NCI-H524 treated with DMSO at 0.1 percent for 48 hours (cell line): Measurements from ENCODE around the gene ZSWIM5.
"Not testable (repeated sequence)": the region's sequence is repeated elsewhere in the genome, so short reads cannot be mapped to it uniquely, and the experiment has no call there.

Source experiments
- DNase-seq: peaks from one replicate; lab custom pipeline; 2025; lab: John Stamatoyannopoulos, UW

The ZSWIM5 gene

DNA sequence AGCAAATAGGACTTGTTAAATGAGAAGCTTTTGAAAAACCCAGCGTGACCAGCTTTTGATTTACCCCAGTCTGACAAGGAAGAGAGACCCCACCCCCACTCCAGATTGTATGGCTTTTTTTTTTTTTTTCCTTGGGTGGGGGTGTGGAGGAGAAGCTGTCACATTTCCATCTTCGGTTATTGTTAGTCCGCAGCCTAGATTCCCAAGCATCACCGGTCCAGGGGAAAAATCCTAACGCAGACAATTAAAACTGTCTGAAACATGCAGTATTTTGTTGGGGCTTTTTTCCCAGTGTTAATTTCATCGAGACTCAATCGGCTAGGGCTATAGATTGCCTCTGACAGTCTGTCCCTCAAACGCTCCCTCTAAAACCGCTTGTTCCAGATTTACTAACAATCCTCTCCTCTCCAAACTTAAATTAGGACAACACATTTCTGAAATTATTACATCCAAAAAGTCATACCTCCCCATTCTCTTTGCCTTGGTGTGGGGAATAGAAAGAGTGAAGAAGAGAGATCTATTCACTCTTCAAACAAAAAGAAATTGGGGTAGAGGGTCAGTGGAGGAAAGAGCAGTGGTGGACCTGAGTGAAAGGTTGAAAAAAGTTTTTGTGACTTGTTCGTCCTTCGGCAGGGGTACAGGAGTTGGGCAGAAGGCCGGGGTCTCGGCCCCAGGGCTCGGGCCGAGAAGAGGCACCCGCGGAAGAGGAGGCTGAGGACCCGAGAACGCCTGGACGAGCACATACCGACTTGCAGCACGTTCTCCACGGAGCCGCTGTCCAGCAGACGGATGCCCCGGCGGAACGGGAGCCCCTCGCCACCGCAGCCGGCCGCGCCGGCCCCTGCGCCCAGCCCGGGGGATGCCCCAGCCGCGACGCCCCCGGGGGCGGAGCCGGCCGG is 1.1 kb downstream of the ZSWIM5 start:
- DNase-seq = no peak

DNA sequence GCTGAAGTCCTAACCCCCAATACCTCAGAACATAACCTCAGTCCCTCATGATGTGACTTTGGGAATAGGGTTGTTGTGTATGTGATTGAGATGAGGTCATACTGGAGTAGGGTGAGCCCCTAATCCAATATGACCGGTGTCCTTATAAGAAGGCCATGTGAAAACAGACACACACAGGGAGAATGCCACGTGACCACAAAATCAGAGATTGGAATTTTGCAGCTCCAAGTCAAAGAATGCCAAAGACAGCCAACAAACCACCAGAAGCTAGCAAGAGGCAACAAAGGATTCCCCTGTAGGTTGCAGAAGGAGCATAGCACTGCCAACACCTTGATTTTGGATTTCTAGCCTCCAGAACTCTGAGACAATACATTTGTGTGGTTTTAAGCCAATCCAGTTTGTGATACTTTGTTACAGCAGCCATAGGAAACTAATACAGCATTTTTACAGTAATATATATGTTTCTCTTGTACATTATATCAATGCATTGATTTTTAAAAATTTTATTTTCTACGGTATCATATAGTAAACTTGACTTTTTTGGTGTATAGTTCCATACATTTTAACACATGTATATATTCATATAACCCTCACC is 5.4 kb downstream of the ZSWIM5 start:
- DNase-seq = no peak

DNA sequence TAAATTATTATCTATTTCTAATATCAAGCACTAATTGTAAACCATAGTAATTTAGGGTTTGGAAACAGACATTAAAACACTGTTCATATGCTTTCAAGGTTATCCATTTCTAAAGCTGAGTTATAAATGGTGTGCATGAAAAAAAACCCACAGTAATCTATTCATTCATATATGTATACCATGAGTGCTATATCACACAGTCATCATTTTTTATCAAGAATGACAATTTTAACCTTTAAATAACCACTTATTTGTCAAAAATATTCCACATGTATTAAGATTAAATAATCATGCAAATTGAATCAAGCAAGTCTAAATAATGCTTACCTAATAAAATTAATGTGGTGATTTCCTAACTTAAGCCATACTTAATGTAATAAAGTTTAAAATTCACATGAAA is 6.0 kb downstream of the ZSWIM5 start:
- DNase-seq = no peak

DNA sequence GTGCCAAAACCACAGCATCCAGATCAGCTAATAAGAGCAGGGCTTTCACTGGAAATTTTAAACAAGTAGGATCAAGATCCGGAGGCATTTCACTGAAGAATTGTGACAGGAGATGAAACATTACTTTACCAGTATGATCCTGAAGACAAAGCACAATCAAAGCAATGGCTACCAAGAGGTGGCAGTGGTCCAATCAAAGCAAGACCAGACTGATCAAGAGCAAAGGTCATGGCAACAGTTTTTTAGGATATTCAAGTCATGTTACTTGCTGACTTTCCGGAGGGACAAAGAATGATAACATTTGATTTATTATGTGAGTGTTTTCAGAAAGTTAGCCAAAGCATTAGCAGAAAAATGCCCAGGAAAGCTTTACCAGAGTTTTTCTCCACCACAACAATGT is 8.2 kb downstream of the ZSWIM5 start:
- no peak for DNase-seq

DNA sequence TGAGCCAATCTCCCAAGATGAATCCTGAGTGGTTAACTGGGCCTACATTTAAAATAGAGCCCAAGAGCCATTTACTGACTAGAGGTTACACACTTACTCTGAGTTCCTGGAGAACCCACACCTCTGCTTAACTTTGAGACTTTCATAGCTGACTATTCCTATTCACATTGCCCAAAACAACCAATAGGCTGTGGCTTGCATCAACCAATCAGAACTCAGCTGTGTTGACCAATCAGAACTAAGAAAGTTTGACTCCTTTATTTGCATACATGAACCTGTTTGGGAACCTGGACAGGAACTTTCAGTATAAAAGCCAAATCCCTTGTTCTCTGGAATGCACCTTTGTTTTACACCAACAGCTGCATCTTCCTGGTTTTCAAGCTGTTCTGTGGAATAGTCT is 9.5 kb downstream of the ZSWIM5 start:
- no peak for DNase-seq

DNA sequence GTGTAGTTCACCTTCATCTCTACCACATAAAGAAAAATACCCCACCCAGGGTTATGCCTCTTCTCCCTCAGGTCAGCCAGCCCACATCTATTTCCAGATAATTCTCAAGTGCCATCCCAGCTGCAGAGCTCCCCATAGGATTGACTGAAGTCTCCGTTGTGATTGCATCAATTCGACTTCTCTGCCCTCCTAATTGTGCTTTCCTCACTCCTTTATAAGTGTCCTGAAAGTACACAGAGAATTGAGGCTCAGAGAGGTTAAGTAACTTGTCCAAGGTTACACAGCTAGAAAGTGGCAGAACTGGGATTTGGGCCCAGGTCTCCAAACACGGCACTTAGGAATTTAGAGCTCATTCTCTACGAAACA is 15.0 kb downstream of the ZSWIM5 start:
- no peak for DNase-seq

DNA sequence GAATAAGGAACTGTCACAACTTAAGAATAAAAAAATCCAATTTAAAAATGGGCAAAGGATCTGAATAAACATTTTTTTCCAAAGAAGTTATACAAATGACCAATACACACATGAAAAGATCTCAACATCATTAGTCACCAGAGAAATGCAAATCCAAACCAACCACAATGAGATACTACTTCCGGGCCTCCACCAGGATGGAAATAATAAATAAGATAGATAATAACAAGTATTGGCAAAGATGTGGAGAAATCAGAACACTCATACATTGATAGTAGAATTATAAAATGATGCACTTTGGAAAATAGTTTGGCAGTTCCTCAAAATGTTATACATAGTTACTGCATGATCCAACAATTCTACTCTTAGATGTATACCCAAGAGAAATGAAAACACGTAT is 18.7 kb downstream of the ZSWIM5 start:
- DNase-seq = no peak

DNA sequence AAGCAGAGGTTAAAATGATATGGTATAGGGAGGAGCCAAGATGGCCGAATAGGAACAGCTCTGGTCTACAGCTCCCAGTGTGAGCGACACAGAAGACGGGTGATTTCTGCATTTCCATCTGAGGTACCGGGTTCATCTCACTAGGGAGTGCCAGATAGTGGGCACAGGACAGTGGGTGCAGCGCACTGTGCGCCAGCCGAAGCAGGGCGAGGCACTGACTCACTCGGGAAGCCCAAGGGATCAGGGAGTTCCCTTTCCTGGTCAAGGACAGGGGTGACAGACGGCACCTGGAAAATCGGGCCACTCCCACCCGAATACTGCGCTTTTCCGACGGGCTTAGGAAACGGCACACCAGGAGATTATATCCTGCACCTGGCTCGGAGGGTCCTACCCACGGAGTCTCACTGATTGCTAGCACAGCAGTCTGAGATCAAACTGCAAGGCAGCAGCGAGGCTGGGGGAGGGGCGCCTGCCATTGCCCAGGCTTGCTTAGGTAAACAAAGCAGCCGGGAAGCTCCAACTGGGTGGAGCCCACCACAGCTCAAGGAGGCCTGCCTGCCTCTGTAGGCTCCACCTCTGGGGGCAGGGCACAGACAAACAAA is 26.4 kb downstream of the ZSWIM5 start:
- not testable (repeated sequence) for DNase-seq

DNA sequence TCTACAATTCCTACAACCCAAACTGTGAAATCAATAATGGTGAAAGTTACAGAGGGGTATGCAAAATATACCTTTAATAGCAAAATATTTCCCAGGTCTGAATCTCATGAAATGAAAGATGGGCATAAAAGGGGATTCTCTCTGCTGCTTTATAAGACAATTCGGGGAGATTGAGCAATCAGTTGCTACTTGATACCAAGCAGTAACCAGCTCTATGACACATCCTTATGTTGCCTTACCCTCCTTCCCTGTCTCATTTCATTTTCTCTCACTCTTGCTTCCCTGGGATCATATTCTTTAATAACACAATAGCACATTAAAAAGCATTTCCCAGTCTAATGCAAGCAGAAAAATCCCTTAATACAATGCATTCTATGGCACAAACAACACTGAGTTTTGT is 29.0 kb downstream of the ZSWIM5 start:
- no peak for DNase-seq

DNA sequence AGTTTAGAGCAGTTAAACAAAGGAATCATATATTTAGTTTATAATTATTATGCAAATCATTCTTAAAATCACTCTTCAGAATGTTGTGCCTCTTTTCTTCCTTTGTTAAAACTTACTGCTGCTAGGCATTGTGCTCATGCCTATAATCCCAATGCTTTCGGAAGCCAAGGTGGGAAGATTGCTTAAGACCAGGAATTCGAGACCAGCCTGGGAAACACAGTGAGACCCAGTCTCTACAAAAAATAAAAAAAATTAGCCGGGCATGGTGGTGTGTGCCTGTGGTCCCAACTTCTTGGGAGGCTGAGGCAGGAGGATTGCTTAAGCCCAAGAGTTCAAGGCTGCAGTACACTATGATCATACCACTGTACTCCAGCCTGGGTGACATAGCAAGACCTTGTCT is 33.6 kb downstream of the ZSWIM5 start:
- no peak for DNase-seq

DNA sequence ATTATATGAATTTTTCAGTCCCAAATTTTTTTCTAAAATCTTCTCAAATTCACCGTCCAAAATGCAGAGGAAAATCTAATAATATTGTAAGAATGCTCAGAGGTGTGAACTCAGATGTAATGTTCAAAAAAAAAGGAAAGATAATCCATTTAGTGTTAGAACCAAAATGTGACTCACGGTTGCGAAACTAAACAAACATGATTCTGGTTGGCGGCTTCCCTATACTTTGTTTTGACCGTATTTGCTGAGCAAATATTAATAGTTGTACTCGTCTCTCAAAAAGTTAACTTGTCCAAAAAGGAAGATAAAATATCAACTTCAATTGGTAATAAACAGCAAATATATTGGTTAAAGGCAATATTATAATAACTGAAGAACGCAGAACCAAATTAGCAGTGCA is 34.4 kb downstream of the ZSWIM5 start:
- DNase-seq = no peak

DNA sequence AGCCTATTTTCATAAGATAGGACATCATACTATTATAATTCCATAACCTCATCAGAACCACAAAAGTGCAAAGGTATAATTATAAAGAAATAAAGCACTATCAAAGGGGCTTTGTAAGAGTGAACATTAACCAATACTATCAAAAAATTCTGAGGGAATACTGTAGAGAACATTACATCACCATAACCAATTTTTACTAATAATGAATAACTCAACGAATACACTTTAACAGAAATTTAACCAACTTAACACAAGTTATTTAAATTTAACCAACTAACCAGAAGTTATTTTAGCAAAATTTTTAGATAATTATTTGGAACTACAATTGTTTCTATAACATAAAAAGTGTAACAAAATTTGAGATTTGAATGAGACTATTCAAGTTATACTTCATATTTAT is 34.8 kb downstream of the ZSWIM5 start:
- DNase-seq = no peak

DNA sequence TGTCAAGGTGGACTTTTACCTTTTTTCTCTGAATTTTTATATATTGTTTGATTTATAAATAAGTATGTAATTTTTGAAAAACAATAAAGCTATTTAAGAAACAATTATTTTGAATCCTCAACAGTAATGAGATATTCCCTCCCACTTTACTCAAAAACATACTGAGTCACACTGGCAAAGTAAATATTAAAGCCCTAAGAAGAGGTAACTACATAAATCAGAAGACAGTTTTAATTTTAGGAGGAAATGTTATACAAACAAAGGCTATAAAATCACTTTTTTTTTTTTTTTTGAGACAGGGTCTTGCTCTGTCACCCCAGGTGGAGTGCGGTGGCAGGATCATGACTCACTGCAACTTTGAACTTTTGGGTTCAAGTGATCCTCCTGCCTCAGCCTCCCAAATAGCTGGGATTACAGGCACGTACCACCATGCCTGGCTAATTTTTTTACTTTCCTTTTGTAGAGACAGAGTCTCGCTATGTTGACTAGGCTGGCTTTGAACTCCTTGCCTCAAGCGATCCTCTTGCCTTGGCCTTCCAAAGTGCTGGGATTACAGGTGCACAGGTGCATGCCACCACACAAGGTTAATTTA is 36.2 kb downstream of the ZSWIM5 start:
- DNase-seq = no peak

DNA sequence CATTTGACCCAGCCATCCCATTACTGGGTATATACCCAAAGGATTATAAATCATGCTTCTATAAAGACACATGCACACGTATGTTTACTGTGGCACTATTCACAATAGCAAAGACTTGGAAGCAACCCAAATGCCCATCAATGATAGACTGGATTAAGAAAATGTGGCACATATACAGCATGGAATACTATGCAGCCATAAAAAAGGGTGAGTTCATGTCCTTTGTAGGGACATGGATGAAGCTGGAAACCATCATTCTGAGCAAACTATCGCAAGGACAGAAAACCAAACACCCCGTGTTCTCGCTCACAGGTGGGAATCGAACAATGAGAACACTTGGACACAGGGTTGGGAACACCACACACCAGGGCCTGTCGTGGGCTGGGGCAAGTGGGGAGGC is 38.5 kb downstream of the ZSWIM5 start:
- DNase-seq = not testable (repeated sequence)

DNA sequence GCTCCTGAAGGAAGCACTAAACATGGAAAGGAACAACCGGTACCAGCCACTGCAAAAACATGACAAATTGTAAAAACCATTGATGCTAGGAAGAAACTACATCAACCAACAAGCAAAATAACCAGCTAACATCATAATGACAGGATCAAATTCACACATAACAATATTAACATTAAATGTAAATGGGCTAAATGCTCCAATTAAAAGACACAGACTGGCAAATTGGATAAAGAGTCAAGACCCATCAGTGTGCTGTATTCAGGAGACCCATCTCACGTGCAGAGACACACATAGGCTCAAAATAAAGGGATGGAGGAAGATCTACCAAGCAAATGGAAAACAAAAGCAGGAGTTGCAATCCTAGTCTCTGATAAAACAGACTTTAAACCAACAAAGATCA is 42.1 kb downstream of the ZSWIM5 start:
- DNase-seq = not testable (repeated sequence)

DNA sequence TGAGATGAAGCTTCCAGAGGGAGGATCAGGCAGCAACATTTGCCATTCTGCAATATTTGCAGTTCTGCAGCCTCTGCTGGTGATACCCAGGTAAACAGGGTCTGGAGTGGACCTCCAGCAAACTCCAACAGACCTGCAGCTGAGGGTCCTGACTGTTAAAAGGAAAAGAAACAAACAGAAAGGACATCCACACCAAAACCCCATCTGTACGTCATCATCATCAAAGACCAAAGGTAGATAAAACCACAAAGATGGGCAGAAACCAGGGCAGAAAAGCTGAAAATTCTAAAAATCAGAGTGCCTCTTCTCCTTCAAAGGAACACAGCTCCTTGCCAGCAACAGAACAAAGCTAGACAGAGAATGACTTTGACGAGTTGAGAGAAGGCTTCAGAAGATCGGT is 43.3 kb downstream of the ZSWIM5 start:
- DNase-seq = not testable (repeated sequence)

DNA sequence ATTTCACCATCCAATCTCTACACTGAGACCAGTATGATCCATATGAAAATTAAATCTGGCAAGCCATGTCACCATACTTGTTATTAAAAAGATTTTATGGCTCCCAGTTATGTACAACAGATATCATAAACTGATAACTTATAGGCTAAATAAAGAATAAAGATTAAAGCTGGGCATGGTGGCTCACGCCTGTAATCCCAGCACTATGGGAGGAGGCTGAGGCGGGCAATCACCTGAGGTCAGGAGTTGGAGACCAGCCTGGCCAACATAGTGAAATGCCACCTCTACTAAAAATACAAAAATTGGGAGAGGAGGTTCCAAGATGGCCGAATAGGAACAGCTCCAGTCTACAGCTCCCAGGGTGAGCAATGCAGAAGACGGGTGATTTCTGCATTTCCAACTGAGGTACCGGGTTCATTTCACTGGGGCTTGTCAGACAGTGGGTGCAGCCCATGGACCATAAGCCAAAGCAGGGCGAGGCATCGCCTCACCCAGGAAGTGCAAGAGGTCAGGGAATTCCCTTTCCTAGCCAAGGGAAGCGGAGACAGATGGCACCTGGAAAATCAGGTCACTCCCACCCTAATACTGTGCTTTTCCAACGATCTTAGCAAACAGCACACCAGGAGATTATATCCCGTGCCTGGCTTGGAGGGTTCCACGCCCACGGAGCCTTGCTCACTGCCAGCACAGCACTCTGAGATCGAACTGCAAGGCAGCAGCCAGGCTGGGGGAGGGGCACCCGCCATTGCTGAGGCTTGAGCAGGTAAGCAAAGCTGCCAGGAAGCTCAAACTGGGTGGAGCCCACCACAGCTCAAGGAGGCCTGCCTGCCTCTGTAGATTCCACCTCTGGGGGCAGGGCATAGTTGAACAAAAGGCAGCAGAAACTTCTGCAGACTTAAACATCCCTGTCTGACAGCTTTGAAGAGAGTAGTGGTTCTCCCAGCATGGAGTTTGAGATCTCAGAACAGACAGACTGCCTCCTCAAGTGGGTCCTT is 44.1 kb downstream of the ZSWIM5 start:
- DNase-seq = not testable (repeated sequence)

DNA sequence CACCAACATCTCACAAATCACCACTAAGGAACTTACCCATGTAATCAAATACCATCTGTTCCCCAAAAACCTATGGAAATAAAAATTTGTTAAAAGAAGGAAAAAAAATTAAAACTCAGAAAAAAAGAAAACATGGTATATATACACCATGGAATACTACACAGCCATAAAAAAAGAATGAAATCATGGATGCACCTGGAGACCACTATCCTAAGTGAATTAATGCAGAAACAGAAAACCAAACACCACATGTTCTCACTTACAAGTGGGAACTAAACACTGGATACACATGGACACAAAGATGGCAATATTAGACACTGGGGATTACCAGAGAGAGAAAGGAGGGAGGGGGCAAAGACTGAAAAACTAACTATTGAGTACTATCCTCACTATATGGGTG is 50.4 kb downstream of the ZSWIM5 start:
- no peak for DNase-seq

DNA sequence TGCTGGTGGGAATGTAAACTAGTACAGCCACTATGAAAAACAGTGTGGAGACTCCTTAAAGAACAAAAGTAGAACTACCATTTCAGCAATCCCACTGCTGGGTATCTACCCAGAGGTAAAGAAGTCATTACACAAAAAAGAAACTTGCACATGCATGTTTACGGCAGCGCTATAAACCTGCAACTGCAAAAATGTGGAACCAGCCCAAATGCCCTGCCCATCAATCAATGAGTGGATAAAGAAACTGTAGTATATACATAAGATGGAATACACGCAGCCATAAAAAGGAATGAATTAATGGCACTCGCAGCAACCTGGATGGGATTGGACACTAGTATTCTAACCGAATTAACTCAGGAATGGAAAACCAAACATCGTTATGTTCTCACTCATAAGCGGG is 51.0 kb downstream of the ZSWIM5 start:
- DNase-seq = no peak

DNA sequence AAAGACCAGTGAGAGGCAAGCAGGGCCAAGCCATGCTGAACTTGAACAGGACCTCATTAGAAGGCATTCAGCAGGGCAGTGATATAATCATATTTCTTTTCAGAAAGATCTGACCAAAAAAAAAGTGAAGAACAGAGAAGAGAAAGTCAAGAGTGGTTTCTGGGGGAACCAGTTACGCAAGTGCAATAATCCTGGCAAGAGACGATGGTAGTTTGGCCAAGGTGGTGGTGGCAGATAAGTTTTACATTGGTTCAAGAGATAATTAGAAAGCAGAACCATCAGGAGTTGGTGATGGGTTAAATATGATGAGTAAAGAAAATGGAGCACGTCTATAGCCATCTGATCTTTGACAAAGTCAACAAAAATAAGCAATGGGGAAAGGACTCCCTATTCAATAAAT is 54.3 kb downstream of the ZSWIM5 start:
- DNase-seq = no peak

DNA sequence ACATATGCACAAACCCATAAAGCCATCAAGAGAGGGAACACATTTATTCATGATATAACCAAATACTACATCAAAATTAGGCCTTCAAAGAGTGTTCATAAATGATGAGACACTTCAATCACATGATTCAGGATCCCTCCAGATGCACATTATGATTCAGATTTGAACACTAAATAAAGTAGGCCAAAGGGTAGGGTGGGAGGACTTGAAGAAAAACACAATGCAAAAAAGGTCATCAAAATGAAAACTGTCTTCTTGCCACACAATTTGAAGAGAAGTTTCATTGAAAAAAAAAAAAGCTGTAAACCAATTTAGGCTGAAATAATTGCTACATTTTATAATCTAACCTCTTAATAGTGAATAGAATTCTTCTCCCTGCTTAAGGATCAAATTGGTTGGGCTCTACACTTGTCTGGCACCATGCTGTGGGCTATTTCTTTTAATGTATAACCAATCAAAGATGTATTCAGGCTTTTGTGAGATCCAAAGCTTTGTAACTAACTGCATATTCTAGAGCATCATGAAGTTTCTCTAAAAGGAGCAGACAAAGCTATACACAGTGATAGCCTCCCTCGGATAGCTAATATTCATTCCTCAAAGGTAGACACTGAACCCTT is 58.1 kb downstream of the ZSWIM5 start:
- no peak for DNase-seq
